Measurements from ENCODE around the gene KRT77. TPM values are rescaled to one million over a fixed set of nuclear protein-coding genes. Genes with fewer than 3 reads are reported as not detected.

KRT77 gene
- polyA plus RNA-seq, 1 donor from 2014 or later = not detected

DNA sequence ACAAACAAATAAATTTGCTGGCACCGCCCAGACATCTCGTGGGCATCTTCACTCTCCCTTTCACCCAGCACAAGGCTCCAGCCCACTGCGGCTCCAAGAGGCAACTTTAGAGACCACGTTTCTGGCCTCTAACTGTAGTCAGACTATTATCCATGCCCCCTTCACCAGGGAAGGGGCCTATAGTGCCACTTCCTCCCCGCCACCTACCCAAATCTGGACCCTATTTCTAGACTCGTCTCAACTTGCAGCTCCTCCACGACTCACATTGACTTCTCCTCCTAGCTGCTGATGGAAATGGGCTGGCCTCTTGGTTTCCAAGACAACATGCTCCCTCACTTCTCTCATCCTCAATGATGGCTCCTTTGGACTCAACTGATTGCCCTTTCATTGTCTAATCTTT, 35.4 kb downstream of the KRT77 start:
- Histone ChIP-seq H4K20me1 (ENCODE audit: insufficient read depth) (no peaks in the 10 kb centered on the region), H2AFZ (ENCODE audit: low read depth, low read length) (no peak overlapping the region), H3K27ac (ENCODE audit: low read length) (no peak overlapping the region), H3K9me3 (ENCODE audit: low read length) (no peaks in the 10 kb centered on the region), H3K27me3 (ENCODE audit: insufficient read depth, low read depth, low read length) (no peaks in the 10 kb centered on the region), H3K4me3 (ENCODE audit: low read length) (no peak overlapping the region), H3K4me2 (ENCODE audit: low read length) (no peak overlapping the region), H3F3A (ENCODE audit: insufficient read depth, low read length, poor library complexity, severe bottlenecking) (no peaks in the 10 kb centered on the region), H3K9ac (ENCODE audit: low read length) (no peak overlapping the region), H3K36me3 (ENCODE audit: insufficient read depth, low read length) (no peaks in the 10 kb centered on the region), H3K79me2 (replicated peaks; ENCODE audit: insufficient read depth, low read length) (no peaks in the 10 kb centered on the region), H3K9me2 (ENCODE audit: insufficient read depth, low read length) (no peaks in the 10 kb centered on the region)
- TF ChIP-seq, protein P1, sequence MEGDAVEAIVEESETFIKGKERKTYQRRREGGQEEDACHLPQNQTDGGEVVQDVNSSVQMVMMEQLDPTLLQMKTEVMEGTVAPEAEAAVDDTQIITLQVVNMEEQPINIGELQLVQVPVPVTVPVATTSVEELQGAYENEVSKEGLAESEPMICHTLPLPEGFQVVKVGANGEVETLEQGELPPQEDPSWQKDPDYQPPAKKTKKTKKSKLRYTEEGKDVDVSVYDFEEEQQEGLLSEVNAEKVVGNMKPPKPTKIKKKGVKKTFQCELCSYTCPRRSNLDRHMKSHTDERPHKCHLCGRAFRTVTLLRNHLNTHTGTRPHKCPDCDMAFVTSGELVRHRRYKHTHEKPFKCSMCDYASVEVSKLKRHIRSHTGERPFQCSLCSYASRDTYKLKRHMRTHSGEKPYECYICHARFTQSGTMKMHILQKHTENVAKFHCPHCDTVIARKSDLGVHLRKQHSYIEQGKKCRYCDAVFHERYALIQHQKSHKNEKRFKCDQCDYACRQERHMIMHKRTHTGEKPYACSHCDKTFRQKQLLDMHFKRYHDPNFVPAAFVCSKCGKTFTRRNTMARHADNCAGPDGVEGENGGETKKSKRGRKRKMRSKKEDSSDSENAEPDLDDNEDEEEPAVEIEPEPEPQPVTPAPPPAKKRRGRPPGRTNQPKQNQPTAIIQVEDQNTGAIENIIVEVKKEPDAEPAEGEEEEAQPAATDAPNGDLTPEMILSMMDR (IDR thresholded peaks at IDR 0.05; ENCODE audit: poor library complexity, severe bottlenecking) = no peak
- no peak for TF ChIP-seq RAD21 (conservative IDR thresholded peaks at IDR 0.05)
- TF ChIP-seq MXI1 (conservative IDR thresholded peaks at IDR 0.05; ENCODE audit: poor library complexity, severe bottlenecking) = no peak
- TF ChIP-seq EZH2 (IDR thresholded peaks at IDR 0.05; ENCODE audit: borderline replicate concordance, insufficient read depth, low read length, poor library complexity, severe bottlenecking) = no peak
- no peak for TF ChIP-seq TAF1 (IDR thresholded peaks at IDR 0.05; ENCODE audit: low read depth)
- TF ChIP-seq EP300 (conservative IDR thresholded peaks at IDR 0.05; ENCODE audit: poor library complexity, severe bottlenecking) = no peak

DNA sequence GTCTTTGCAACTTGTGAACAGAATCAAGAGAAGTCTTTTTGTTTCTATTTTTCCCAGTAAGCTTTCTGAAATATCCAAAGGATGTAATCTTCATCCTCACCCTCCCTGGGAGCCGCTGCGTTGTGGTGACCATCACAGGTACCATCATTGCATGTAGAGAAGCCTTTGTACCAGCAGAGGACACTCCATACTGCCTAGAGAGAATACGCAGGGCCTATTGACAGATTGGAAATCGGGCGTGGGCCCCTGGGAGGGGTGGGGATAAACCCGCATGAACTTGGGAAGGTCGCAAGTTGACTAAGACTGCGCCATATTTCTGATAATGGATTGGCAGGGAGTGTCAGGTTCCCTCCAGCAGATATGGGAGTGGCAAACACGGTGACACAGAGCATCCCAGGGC, 35.8 kb downstream of the KRT77 start:
- no peak overlapping the region for H3K9ac ChIP-seq (ENCODE audit: low read length)
- H3K36me3 ChIP-seq (ENCODE audit: insufficient read depth, low read length) = no peaks in the 10 kb centered on the region
- H3F3A ChIP-seq (ENCODE audit: insufficient read depth, low read length, poor library complexity, severe bottlenecking) = no peaks in the 10 kb centered on the region
- no peak overlapping the region for H2AFZ ChIP-seq (ENCODE audit: low read depth, low read length)
- H3K4me3 ChIP-seq (ENCODE audit: low read length) = no peak overlapping the region
- H4K20me1 ChIP-seq (ENCODE audit: insufficient read depth) = no peaks in the 10 kb centered on the region
- H3K27ac ChIP-seq (ENCODE audit: low read length) = no peak overlapping the region
- H3K4me2 ChIP-seq (ENCODE audit: low read length) = no peak overlapping the region
- H3K27me3 ChIP-seq (ENCODE audit: insufficient read depth, low read depth, low read length) = no peaks in the 10 kb centered on the region
- H3K79me2 ChIP-seq (replicated peaks; ENCODE audit: insufficient read depth, low read length) = no peaks in the 10 kb centered on the region
- no peaks in the 10 kb centered on the region for H3K9me3 ChIP-seq (ENCODE audit: low read length)
- no peaks in the 10 kb centered on the region for H3K9me2 ChIP-seq (ENCODE audit: insufficient read depth, low read length)
- TF ChIP-seq MXI1 (conservative IDR thresholded peaks at IDR 0.05; ENCODE audit: poor library complexity, severe bottlenecking) (no peak), EP300 (conservative IDR thresholded peaks at IDR 0.05; ENCODE audit: poor library complexity, severe bottlenecking) (no peak), POLR2AphosphoS5 (IDR thresholded peaks at IDR 0.05) (no peak), TAF1 (IDR thresholded peaks at IDR 0.05; ENCODE audit: low read depth) (no peak), RAD21 (conservative IDR thresholded peaks at IDR 0.05) (no peak), SMC3 (conservative IDR thresholded peaks at IDR 0.05; ENCODE audit: poor library complexity) (no peak), EZH2 (IDR thresholded peaks at IDR 0.05; ENCODE audit: borderline replicate concordance, insufficient read depth, low read length, poor library complexity, severe bottlenecking) (no peak)
- TF ChIP-seq, protein P2, sequence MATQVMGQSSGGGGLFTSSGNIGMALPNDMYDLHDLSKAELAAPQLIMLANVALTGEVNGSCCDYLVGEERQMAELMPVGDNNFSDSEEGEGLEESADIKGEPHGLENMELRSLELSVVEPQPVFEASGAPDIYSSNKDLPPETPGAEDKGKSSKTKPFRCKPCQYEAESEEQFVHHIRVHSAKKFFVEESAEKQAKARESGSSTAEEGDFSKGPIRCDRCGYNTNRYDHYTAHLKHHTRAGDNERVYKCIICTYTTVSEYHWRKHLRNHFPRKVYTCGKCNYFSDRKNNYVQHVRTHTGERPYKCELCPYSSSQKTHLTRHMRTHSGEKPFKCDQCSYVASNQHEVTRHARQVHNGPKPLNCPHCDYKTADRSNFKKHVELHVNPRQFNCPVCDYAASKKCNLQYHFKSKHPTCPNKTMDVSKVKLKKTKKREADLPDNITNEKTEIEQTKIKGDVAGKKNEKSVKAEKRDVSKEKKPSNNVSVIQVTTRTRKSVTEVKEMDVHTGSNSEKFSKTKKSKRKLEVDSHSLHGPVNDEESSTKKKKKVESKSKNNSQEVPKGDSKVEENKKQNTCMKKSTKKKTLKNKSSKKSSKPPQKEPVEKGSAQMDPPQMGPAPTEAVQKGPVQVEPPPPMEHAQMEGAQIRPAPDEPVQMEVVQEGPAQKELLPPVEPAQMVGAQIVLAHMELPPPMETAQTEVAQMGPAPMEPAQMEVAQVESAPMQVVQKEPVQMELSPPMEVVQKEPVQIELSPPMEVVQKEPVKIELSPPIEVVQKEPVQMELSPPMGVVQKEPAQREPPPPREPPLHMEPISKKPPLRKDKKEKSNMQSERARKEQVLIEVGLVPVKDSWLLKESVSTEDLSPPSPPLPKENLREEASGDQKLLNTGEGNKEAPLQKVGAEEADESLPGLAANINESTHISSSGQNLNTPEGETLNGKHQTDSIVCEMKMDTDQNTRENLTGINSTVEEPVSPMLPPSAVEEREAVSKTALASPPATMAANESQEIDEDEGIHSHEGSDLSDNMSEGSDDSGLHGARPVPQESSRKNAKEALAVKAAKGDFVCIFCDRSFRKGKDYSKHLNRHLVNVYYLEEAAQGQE (IDR thresholded peaks at IDR 0.05; ENCODE audit: borderline replicate concordance) = no peak
- TF ChIP-seq, protein P1 (IDR thresholded peaks at IDR 0.05; ENCODE audit: poor library complexity, severe bottlenecking) = no peak

Data from neural cell (in vitro differentiated cells).